GM21717 (cell line): Measurements from ENCODE around the gene SAYSD1.
"Not testable (repeated sequence)": the region's sequence is repeated elsewhere in the genome, so short reads cannot be mapped to it uniquely, and the experiment has no call there.

Source experiments
- ATAC-seq: cut with Tn5 transposase; IDR thresholded peaks from one replicate; pipeline ENCODE4 v1.9.1; 2021; ENCODE audit warnings: mild to moderate bottlenecking, moderate library complexity; ENCODE audit not compliant: unreplicated experiment

Gene SAYSD1, protein sequence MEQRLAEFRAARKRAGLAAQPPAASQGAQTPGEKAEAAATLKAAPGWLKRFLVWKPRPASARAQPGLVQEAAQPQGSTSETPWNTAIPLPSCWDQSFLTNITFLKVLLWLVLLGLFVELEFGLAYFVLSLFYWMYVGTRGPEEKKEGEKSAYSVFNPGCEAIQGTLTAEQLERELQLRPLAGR

GRCh38 chr6:39114704-39115599 is at the start of gene SAYSD1:
Gene SAYSD1 (minus strand): TSS chr6:39115186. CDS start chr6:39115089, 97 bp downstream.
- ATAC-seq: peak; percentile 91

DNA sequence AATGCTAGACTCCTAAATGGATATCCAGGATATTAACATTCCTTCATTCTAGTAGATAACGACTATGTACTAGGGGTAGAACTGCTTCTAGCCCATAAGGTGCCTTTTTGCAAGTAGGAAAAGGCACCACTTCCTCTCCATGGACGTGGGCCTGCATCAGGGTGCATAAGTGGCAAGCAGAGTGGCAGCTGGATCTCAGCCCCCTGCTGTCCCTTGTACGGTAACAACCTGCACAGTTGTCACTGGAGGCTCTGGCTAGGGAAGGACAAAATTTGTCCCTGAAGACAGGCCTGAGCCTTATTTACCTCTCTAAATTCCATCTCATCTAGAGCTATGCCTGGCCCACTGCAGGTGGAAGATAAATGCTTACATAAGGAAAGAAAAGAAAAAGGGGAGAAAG is 42.5 kb upstream of the SAYSD1 start:
- ATAC-seq: no peak

DNA sequence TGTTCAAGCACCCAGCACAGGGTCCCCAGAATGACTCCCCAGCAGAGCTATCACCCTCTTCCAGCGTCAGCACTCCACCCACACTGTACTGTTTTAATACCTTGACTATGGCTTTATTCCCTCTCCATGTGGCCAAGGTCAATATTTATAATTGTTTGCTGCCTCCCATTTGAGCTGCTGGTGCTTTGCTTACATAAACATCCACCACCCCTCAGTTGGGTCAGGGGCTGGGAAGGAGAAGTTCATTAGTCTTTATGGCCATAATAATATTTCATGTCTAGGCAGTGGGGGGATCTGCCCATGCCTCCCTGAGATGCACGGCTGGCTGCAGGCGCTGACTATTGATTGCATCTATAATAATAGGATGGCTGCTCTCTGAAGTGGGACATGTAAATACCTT is 41.8 kb upstream of the SAYSD1 start:
- ATAC-seq: no peak

- no peak for ATAC-seq
Measured at GRCh38 chr6:39154705-39155104, 39.7 kb upstream of the SAYSD1 start.

GRCh38 chr6:39153766-39154397 is 38.9 kb upstream of the SAYSD1 start:
- ATAC-seq: no peak

GRCh38 chr6:39152262-39152661 is 37.3 kb upstream of the SAYSD1 start:
- no peak for ATAC-seq

DNA sequence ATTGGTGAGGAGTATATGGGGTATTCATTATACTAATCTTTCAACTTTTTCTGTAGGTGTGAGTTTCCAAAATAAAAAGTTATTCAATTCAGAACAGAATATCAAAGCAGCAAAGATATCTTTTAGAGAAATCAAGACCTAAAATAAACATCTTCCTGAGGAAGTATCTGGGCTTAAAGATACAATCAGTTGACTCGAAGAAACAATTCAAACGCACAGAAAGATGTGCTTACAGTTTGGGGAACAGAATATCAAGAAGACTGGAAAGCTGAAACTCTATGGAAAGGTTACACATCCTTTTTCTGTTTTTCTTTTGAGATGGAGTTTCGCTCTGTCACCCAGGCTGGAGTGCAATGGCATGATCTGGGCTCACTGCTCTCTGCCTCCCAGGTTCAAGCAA is 36.2 kb upstream of the SAYSD1 start:
- no peak for ATAC-seq

- ATAC-seq: no peak
Measured at GRCh38 chr6:39144481-39145173, 29.6 kb upstream of the SAYSD1 start.

GRCh38 chr6:39143238-39143930 is 28.4 kb upstream of the SAYSD1 start:
- no peak for ATAC-seq

GRCh38 chr6:39140556-39141167 is 25.7 kb upstream of the SAYSD1 start:
- ATAC-seq: no peak

- no peak for ATAC-seq
Measured at GRCh38 chr6:39137245-39137644, 22.3 kb upstream of the SAYSD1 start.

DNA sequence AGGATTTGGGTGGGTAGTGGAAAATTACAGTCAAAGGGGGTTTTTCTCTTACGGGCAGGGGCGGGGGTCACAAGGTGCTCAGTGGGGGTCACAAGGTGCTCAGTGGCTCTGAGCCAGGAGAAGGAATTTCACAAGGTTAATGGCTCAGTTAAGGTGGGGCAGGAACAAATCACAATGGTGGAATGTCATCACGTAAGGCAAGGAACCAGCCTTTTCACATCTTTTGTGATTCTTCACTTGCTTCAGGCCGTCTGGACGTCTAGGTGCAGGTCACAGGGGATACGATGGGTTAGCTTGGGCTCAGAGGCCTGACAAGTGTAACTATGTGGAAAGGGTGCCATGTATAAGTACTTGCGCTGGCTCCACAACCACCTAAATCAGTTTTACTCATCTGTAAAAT is 21.2 kb upstream of the SAYSD1 start:
- not testable (repeated sequence) for ATAC-seq

DNA sequence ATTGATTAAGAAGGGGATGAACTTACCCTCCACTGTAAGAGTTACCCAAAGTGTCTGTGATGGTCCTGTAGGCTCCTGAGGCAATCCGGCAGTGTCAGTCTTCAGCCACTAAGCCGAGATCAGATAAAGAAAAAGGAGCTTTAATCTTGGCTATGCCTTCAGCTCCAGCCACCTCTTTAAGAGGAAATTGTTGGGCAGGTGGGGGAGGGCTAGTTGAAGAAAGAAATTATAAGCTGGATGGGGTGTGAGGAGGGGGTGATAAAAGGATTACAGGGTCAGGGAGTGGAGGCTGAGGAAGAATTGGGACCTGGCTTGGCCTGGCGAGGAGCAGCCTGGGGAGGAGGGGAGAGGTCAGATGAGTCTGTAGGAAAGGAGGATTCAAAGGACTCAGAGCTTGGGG is 19.8 kb upstream of the SAYSD1 start:
- not testable (repeated sequence) for ATAC-seq

GRCh38 chr6:39130691-39131090 is 15.7 kb upstream of the SAYSD1 start:
- no peak for ATAC-seq

GRCh38 chr6:39128832-39129231 is 13.8 kb upstream of the SAYSD1 start:
- no peak for ATAC-seq

DNA sequence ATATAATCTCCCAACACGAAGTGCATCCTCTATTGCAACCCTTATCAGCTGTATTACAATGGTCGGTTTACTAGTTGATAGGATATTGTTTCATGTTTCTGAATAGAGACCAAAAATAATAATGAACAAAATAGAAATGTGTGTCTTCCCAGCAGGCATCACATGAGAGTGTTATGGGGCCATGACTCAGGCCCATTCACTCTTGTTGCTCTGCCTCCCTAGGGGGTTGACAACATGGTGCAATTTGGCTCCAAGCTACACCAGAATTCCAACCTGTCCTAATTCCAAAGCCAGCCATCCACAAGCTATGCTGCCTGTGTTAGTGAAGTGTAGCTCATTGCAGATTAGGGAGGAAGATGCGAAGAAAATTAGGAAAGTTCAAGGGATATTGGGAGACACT is 13.1 kb upstream of the SAYSD1 start:
- ATAC-seq: no peak

GRCh38 chr6:39124114-39124513 is 9.1 kb upstream of the SAYSD1 start:
- ATAC-seq: no peak

DNA sequence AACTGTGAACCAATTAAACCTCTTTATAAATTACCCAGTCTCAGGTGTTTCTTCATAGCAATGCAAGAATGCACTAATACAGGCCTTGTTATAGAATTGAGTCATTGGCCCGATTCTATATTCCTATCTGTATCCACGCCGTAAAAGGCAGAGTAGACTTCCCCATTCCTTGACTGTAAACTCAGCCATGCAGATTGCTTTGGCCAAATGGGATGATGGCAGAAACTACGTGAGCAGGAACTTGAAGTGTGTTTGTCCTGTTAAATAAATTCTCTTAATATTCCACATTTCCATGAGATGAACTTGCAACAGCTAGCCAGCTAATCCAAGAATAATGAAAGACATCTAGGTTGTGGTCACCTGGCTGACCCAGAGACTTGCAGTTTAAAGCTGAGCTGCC is 3.9 kb upstream of the SAYSD1 start:
- no peak for ATAC-seq

DNA sequence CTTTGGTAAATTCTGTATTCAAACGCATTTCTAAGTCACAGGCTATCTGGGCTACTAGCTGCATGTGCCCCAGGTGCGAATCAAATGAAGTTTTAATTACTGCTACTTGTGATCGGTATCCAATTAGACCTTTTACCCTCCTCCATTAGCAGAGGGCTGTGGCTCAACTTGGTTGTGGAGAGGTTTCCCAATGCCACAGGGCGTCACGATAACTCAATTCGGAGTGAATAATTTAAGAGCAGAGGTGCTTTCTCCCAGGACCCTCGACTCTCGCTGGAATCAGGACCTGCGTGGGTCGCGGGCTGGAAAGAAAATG is 640 bp downstream of the SAYSD1 start:
- ATAC-seq: peak; percentile 23

- no peak for ATAC-seq
Measured at GRCh38 chr6:39113788-39114187, 1.2 kb downstream of the SAYSD1 start.
